Activated CD4-positive, alpha-beta T cell treated with anti-CD3 and anti-CD28 coated beads, Interleukin-2, amount 10 ng/mL, durations not matched to agents 7 days and 5 days (primary cell): ENCODE results near the gene ITGAE. TPM values are rescaled to one million over a fixed set of nuclear protein-coding genes. Genes with fewer than 3 reads are reported as not detected.
"Not testable (repeated sequence)": the region's sequence is repeated elsewhere in the genome, so short reads cannot be mapped to it uniquely, and the experiment has no call there.

Source experiments
- CTCF ChIA-PET: fragments of 350-600 bp; sonication (Branson Sonifier 250); formaldehyde crosslinking; loops from one replicate; lab custom pipeline; 2021; ENCODE audit warnings: antibody characterized with exemption; lab: Charles Lee
- POLR2A ChIA-PET: fragments of 350-600 bp; sonication (Branson Sonifier 250); formaldehyde crosslinking; loops from one replicate; lab custom pipeline; 2021; ENCODE audit warnings: antibody characterized with exemption; lab: Charles Lee
- DNase-seq: peaks from one replicate; pipeline ENCODE4 v3.0.0-alpha.2; 2020
- H3K27ac Mint-ChIP-seq: one replicate; pipeline ENCODE4 v1.8.0; 2021; ENCODE audit warnings: mild to moderate bottlenecking, moderate library complexity, mixed read lengths
- H3K27me3 Mint-ChIP-seq: one replicate; pipeline ENCODE4 v1.8.0; 2021; ENCODE audit warnings: mixed read lengths
- H3K36me3 Mint-ChIP-seq: one replicate; pipeline ENCODE4 v1.8.0; 2021; ENCODE audit warnings: low read depth, mixed read lengths
- H3K4me1 Mint-ChIP-seq: one replicate; pipeline ENCODE4 v1.8.0; 2021; ENCODE audit warnings: mixed read lengths
- H3K4me3 Mint-ChIP-seq: one replicate; pipeline ENCODE4 v1.8.0; 2021; ENCODE audit warnings: mild to moderate bottlenecking, moderate library complexity, mixed read lengths
- H3K9me3 Mint-ChIP-seq: one replicate; pipeline ENCODE4 v1.8.0; 2021; ENCODE audit warnings: mixed read lengths
- total RNA-seq, 2 experiments: library from RNA; stranded (reverse); gene quantifications; one replicate each; pipeline ENCODE4 v1.2.3, GENCODE V29; 2021

Gene ITGAE
- total RNA-seq, 2 experiments from 2014 or later = 18.3 to 20.9 TPM

GRCh38 chr17:3799181-3799945 lies 1.6 kb downstream of the ITGAE start:
- Mint-ChIP-seq H3K4me3 (no peak overlapping the region), H3K36me3 (no peaks in the 10 kb centered on the region), H3K9me3 (no peaks in the 10 kb centered on the region), H3K4me1 (peaks cover 33% of the 10 kb centered on the region), H3K27ac (no peak overlapping the region), H3K27me3 (no peaks in the 10 kb centered on the region)
- ChIA-PET POLR2A (no interaction called here), CTCF (interaction anchor here (0.7 kb wide), 1 partner anchor 66 kb away, joined by 3 read pairs; no protein-coding TSS in a partner anchor)
- DNase-seq = no peak

GRCh38 chr17:3798273-3799180 lies 2.5 kb downstream of the ITGAE start:
- Mint-ChIP-seq H3K36me3 (no peaks in the 10 kb centered on the region), H3K9me3 (no peaks in the 10 kb centered on the region), H3K4me1 (peaks cover 29% of the 10 kb centered on the region), H3K4me3 (no peak overlapping the region), H3K27ac (no peak overlapping the region), H3K27me3 (no peaks in the 10 kb centered on the region)
- POLR2A ChIA-PET = no interaction called here
- CTCF ChIA-PET = no interaction called here
- no peak for DNase-seq

GRCh38 chr17:3796822-3797170 lies 4.2 kb downstream of the ITGAE start:
- Mint-ChIP-seq H3K27ac (peak overlapping the region; percentile 27), H3K4me3 (no peak overlapping the region)

GRCh38 chr17:3796110-3796821 lies 4.7 kb downstream of the ITGAE start:
- H3K4me1 Mint-ChIP-seq = peaks cover 35% of the 10 kb centered on the region
- peak; percentile 67 for DNase-seq
- ChIA-PET POLR2A (interaction anchor here (0.9 to 1.0 kb wide), 2 partner anchors 9 to 56 kb away, joined by 3 read pairs; no protein-coding TSS in a partner anchor), CTCF (interaction anchor here (0.6 to 2.7 kb wide), 13 partner anchors 9 to 73 kb away, joined by 3 to 10 read pairs (median 4); partner anchors contain the start of genes HASPIN and NCBP3)
- H3K27ac Mint-ChIP-seq = peak overlapping the region; percentile 27
- no peaks in the 10 kb centered on the region for H3K27me3 Mint-ChIP-seq
- H3K9me3 Mint-ChIP-seq = no peaks in the 10 kb centered on the region
- no peaks in the 10 kb centered on the region for H3K36me3 Mint-ChIP-seq
- no peak overlapping the region for H3K4me3 Mint-ChIP-seq

More at GRCh38 chr17:3796822-3797170, 4.2 kb downstream of the ITGAE start:
- no peak for DNase-seq
- ChIA-PET POLR2A (interaction anchor here (0.9 to 1.0 kb wide), 2 partner anchors 8 to 56 kb away, joined by 3 read pairs; no protein-coding TSS in a partner anchor), CTCF (interaction anchor here (0.7 to 2.7 kb wide), 11 partner anchors 9 to 73 kb away, joined by 3 to 10 read pairs (median 4); partner anchors contain the start of genes HASPIN and NCBP3)
- Mint-ChIP-seq H3K9me3 (no peaks in the 10 kb centered on the region), H3K4me1 (peaks cover 30% of the 10 kb centered on the region), H3K27me3 (no peaks in the 10 kb centered on the region), H3K36me3 (no peaks in the 10 kb centered on the region)

- ChIA-PET CTCF (interaction anchor here (0.6 to 2.7 kb wide), 6 partner anchors 15 to 72 kb away, joined by 3 to 10 read pairs (median 5); partner anchors contain the start of genes HASPIN and NCBP3), POLR2A (no interaction called here)
- no peak overlapping the region for H3K27ac Mint-ChIP-seq
- no peaks in the 10 kb centered on the region for H3K27me3 Mint-ChIP-seq
- H3K36me3 Mint-ChIP-seq = no peaks in the 10 kb centered on the region
- H3K9me3 Mint-ChIP-seq = no peaks in the 10 kb centered on the region
- DNase-seq = no peak
- H3K4me1 Mint-ChIP-seq = peaks cover 39% of the 10 kb centered on the region
- H3K4me3 Mint-ChIP-seq = no peak overlapping the region
Observed at GRCh38 chr17:3795390-3796102, 5.4 kb downstream of the ITGAE start.

GRCh38 chr17:3794557-3795389 lies 6.2 kb downstream of the ITGAE start:
- peaks cover 44% of the 10 kb centered on the region for H3K4me1 Mint-ChIP-seq
- no peak for DNase-seq
- CTCF ChIA-PET = interaction anchor here (0.6 to 2.7 kb wide), 5 partner anchors 14 to 64 kb away, joined by 3 to 10 read pairs (median 5); partner anchors contain the start of gene NCBP3
- H3K27ac Mint-ChIP-seq = no peak overlapping the region
- H3K27me3 Mint-ChIP-seq = no peaks in the 10 kb centered on the region
- no peaks in the 10 kb centered on the region for H3K9me3 Mint-ChIP-seq
- no peak overlapping the region for H3K4me3 Mint-ChIP-seq
- POLR2A ChIA-PET = no interaction called here
- H3K36me3 Mint-ChIP-seq = no peaks in the 10 kb centered on the region

- POLR2A ChIA-PET, H3K9me3 Mint-ChIP-seq, H3K36me3 Mint-ChIP-seq, H3K4me3 Mint-ChIP-seq, H3K27me3 Mint-ChIP-seq, H3K27ac Mint-ChIP-seq, DNase-seq: not testable (repeated sequence)
- CTCF ChIA-PET = interaction anchor here (0.6 to 1.5 kb wide), 2 partner anchors 11 to 21 kb away, joined by 4 read pairs; no protein-coding TSS in a partner anchor
- peaks cover 47% of the 10 kb centered on the region for H3K4me1 Mint-ChIP-seq
Observed at GRCh38 chr17:3794152-3794551, 6.8 kb downstream of the ITGAE start.

GRCh38 chr17:3793258-3793657 lies 7.7 kb downstream of the ITGAE start:
- H3K9me3 Mint-ChIP-seq = not testable (repeated sequence)
- CTCF ChIA-PET = interaction anchor here (0.9 to 1.5 kb wide), 2 partner anchors 12 to 55 kb away, joined by 3 to 4 read pairs; no protein-coding TSS in a partner anchor
- peaks cover 46% of the 10 kb centered on the region for H3K4me1 Mint-ChIP-seq

GRCh38 chr17:3792481-3792880 lies 8.5 kb downstream of the ITGAE start:
- Mint-ChIP-seq H3K9me3 (no peaks in the 10 kb centered on the region), H3K4me3 (no peak overlapping the region), H3K27ac (no peak overlapping the region), H3K27me3 (no peaks in the 10 kb centered on the region), H3K36me3 (no peaks in the 10 kb centered on the region), H3K4me1 (peaks cover 51% of the 10 kb centered on the region)
- DNase-seq = no peak
- POLR2A ChIA-PET = no interaction called here
- CTCF ChIA-PET = interaction anchor here (0.7 to 1.5 kb wide), 4 partner anchors 13 to 172 kb away, joined by 3 to 4 read pairs (median 3); partner anchors contain the start of gene HASPIN

More at GRCh38 chr17:3793258-3793657, 7.7 kb downstream of the ITGAE start:
- peak overlapping the region; percentile 25 for H3K27ac Mint-ChIP-seq
- DNase-seq, H3K27me3 Mint-ChIP-seq, H3K4me3 Mint-ChIP-seq, H3K36me3 Mint-ChIP-seq, POLR2A ChIA-PET: not testable (repeated sequence)

GRCh38 chr17:3788200-3788599 lies 12.8 kb downstream of the ITGAE start:
- DNase-seq = no peak
- POLR2A ChIA-PET = no interaction called here

GRCh38 chr17:3785323-3785722 lies 15.7 kb downstream of the ITGAE start:
- Mint-ChIP-seq H3K27ac (peak overlapping the region; percentile 19), H3K4me1 (peaks cover 17% of the 10 kb centered on the region)
- H3K9me3 Mint-ChIP-seq, H3K4me3 Mint-ChIP-seq, CTCF ChIA-PET, DNase-seq, H3K36me3 Mint-ChIP-seq, POLR2A ChIA-PET, H3K27me3 Mint-ChIP-seq: not testable (repeated sequence)

More at GRCh38 chr17:3788200-3788599, 12.8 kb downstream of the ITGAE start:
- CTCF ChIA-PET = interaction anchor here (0.6 to 2.3 kb wide), 2 partner anchors 29 to 50 kb away, joined by 3 to 7 read pairs; no protein-coding TSS in a partner anchor
- H3K4me3 Mint-ChIP-seq = no peak overlapping the region
- no peaks in the 10 kb centered on the region for H3K36me3 Mint-ChIP-seq
- H3K27ac Mint-ChIP-seq = peak overlapping the region; percentile 22
- H3K4me1 Mint-ChIP-seq = peaks cover 30% of the 10 kb centered on the region
- peaks cover 5% of the 10 kb centered on the region for H3K27me3 Mint-ChIP-seq
- H3K9me3 Mint-ChIP-seq = no peaks in the 10 kb centered on the region
